ENCODE results near the gene GSPT1.

DNA sequence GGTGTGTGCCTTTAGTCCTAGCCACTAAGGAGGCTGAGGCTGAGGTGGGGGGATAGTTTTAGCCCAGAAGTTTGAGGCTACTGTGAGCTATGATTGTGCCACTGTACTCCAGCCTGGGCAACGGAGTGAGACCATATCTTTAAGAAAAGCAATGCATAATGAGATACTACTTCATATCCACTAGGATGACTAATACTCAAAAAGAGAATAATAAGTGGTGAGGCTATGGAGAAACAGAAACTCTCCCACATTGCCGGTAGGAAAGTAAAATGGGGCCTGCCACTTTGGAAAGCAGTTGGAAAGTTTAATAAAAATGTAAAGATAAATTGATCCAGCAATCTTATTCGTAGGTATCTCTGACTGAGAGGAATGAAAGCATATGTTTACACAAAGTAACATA, 30.7 kb upstream of the GSPT1 start:
- TF ChIP-seq CTCF (conservative IDR thresholded peaks at IDR 0.05; ENCODE audit: low read depth, low read length) (no peak), EZH2 (IDR thresholded peaks at IDR 0.05; ENCODE audit: borderline replicate concordance, low read depth, low read length, poor library complexity, severe bottlenecking) (no peak)

Measured in A673 (cell line).